HFFc6 (cell line): ENCODE data around the gene ITGB8. TPM values are rescaled to one million over a fixed set of nuclear protein-coding genes. Genes with fewer than 3 reads are reported as not detected.

Experiments
- DNase-seq: peaks from one replicate; pipeline ENCODE4 v3.0.0-alpha.2; 2018
- H3K27ac Mint-ChIP-seq: 2 replicates; pipeline ENCODE4 v1.8.0; 2020; ENCODE audit warnings: mild to moderate bottlenecking, mixed read lengths
- H3K27me3 Mint-ChIP-seq: 2 replicates; pipeline ENCODE4 v1.8.0; 2021; ENCODE audit warnings: mild to moderate bottlenecking, moderate library complexity, mixed read lengths; ENCODE audit not compliant: insufficient read depth
- H3K36me3 Mint-ChIP-seq: 2 replicates; pipeline ENCODE4 v1.8.0; 2021; ENCODE audit warnings: low read depth, mixed read lengths
- H3K4me1 Mint-ChIP-seq: 2 replicates; pipeline ENCODE4 v1.8.0; 2020; ENCODE audit warnings: low read depth, mixed read lengths
- H3K4me3 Mint-ChIP-seq: 2 replicates; pipeline ENCODE4 v1.8.0; 2020; ENCODE audit warnings: mild to moderate bottlenecking, moderate library complexity, mixed read lengths
- H3K9me3 Mint-ChIP-seq: 2 replicates; pipeline ENCODE4 v1.8.0; 2020; ENCODE audit warnings: mild to moderate bottlenecking, mixed read lengths
- total RNA-seq, 6 experiments: library from RNA; stranded (reverse); fragmentation: NEBNext Ultra II Directional; extraction: Animal tissue kit (Norgen Biotek cat#: 25700); gene quantifications; 2 replicates in 1 of 6; 3 replicates in 5 of 6; pipeline ENCODE4 v1.2.3, GENCODE V29; 2021
- TF ChIP-seq, protein P1 (sequence below): fragments of 200-600 bp; sonication (generic); IDR thresholded peaks from 2 replicates; pipeline ENCODE4 v1.5.0; 2021; ENCODE audit warnings: antibody characterized with exemption, mild to moderate bottlenecking

The ITGB8 gene
- total RNA-seq, 6 experiments from 2014 or later, result not detected

DNA sequence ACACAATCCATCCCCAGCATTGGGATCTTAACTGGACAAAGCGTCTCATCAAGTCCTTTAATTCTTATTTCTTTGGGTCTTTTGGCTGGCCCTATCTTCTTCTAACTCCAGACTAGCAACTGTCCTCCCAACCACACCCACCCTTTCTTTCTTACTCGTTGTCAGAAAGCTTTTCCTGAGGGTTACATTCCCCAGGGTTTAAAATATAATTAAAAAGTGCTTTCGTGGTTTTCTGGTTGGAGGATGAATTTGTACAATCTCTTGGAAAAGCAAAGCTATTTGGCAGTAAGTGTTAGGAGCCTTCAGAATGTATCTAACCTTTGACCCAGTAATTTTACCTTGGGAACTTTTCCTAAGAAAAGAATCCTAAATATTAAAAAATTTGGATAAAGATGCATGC is 10.4 kb upstream of the ITGB8 start:
- Mint-ChIP-seq H3K27ac (no peak overlapping the region), H3K27me3 (no peaks in the 10 kb centered on the region; the same call in 1 of the 2 replicates), H3K4me3 (no peak overlapping the region), H3K4me1 (no peaks in the 10 kb centered on the region), H3K36me3 (no peaks in the 10 kb centered on the region), H3K9me3 (no peaks in the 10 kb centered on the region)
- TF ChIP-seq, protein P1, sequence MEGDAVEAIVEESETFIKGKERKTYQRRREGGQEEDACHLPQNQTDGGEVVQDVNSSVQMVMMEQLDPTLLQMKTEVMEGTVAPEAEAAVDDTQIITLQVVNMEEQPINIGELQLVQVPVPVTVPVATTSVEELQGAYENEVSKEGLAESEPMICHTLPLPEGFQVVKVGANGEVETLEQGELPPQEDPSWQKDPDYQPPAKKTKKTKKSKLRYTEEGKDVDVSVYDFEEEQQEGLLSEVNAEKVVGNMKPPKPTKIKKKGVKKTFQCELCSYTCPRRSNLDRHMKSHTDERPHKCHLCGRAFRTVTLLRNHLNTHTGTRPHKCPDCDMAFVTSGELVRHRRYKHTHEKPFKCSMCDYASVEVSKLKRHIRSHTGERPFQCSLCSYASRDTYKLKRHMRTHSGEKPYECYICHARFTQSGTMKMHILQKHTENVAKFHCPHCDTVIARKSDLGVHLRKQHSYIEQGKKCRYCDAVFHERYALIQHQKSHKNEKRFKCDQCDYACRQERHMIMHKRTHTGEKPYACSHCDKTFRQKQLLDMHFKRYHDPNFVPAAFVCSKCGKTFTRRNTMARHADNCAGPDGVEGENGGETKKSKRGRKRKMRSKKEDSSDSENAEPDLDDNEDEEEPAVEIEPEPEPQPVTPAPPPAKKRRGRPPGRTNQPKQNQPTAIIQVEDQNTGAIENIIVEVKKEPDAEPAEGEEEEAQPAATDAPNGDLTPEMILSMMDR, result no peak
- DNase-seq, result no peak

DNA sequence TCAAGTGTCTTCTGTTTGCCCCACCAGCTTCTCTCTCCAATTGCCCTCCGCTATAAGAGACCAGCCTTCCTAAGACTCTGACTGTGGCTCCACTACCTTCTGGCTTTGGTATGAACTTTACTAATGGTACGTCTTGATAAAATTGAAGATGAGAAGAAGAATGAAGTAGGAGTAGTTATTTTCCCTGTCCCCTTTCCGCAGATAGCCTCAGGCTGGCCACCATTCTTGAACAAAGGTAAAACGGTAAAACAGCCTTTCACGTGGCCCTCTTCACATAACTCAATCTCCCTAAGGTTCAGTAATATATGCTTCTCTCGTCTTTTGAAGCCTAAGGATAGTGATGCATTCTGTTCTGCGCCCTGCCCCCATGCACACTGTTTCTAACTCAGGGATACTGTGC is 9.9 kb upstream of the ITGB8 start:
- TF ChIP-seq, protein P1, result no peak
- no peaks in the 10 kb centered on the region; the same call in 1 of the 2 replicates for H3K27me3 Mint-ChIP-seq
- H3K27ac Mint-ChIP-seq, result no peak overlapping the region
- no peaks in the 10 kb centered on the region for H3K36me3 Mint-ChIP-seq
- H3K9me3 Mint-ChIP-seq, result no peaks in the 10 kb centered on the region
- no peak for DNase-seq
- no peaks in the 10 kb centered on the region for H3K4me1 Mint-ChIP-seq
- no peak overlapping the region for H3K4me3 Mint-ChIP-seq

DNA sequence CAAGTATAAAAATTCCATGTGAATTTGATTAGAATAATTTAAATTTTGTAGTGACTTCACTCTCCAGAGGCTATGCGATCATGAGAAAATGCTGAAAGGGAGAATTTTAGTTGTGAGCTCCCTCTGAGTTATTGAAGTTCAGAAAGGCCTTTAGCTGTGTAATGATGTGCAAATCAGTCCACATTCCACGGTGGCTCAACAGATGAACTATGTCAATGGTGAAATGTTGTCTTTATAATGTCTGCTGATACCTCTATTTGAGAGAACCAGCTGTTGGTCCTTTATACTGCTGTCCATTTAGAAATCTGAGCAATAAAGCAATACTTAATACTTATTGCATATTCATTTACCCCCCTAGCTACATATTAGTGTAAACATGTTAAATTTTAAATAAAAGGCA is 7.1 kb upstream of the ITGB8 start:
- no peaks in the 10 kb centered on the region for H3K9me3 Mint-ChIP-seq
- no peaks in the 10 kb centered on the region; the same call in 1 of the 2 replicates for H3K27me3 Mint-ChIP-seq
- H3K4me1 Mint-ChIP-seq, result no peaks in the 10 kb centered on the region
- no peak overlapping the region for H3K4me3 Mint-ChIP-seq
- TF ChIP-seq, protein P1, result no peak
- H3K36me3 Mint-ChIP-seq, result no peaks in the 10 kb centered on the region
- no peak for DNase-seq
- H3K27ac Mint-ChIP-seq, result no peak overlapping the region

DNA sequence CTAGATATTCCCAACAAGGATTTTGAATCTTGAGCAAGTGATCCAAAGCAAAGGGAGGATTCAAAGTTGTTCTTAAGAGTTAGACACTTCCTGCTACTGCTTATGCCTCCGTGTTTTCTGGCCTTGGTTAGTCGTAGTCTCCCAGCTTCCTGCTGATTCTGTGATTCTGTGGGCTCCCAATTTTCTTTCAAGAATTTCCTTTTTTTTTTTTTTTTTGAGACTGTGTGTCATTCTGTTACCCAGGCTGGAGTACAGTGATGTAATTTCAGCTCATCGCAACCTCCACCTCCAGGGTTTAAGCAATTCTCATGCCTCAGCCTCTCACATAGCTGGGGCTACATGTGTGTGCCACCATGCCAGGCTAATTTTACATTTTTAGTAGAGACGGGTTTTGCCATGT is 4.4 kb upstream of the ITGB8 start:
- TF ChIP-seq, protein P1, result no peak
- no peak overlapping the region for H3K27ac Mint-ChIP-seq
- peaks cover 17% of the 10 kb centered on the region for H3K4me1 Mint-ChIP-seq
- H3K9me3 Mint-ChIP-seq, result no peaks in the 10 kb centered on the region
- H3K36me3 Mint-ChIP-seq, result no peaks in the 10 kb centered on the region
- no peak overlapping the region for H3K4me3 Mint-ChIP-seq
- H3K27me3 Mint-ChIP-seq, result peaks cover 4% of the 10 kb centered on the region; the same call in 1 of the 2 replicates
- no peak for DNase-seq

DNA sequence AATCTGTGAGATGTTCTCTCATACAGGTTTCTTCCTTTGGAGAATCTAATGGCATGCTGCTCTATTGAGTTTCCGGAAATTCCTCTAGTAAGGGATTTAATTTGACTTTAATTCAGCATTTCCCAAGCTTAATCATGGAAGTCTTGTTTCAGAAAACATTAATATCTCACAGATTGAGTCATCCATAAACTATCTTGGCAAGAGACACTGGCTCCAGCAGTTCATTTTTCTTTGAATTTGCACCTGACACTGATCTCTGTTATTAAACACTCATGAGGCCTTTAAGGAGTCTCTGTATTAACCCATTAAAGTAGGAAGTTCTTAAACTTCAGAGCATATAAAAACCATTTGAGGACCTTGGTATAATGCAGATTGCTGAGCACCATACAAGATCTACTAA is 3.6 kb upstream of the ITGB8 start:
- no peak for DNase-seq
- Mint-ChIP-seq H3K4me3 (no peak overlapping the region), H3K9me3 (no peaks in the 10 kb centered on the region)

More for the DNA sequence above, 3.6 kb upstream of the ITGB8 start:
- TF ChIP-seq, protein P1, result no peak
- Mint-ChIP-seq H3K27me3 (peaks cover 8% of the 10 kb centered on the region), H3K4me1 (peaks cover 23% of the 10 kb centered on the region), H3K27ac (no peak overlapping the region), H3K36me3 (no peaks in the 10 kb centered on the region)
